Measurements from ENCODE around the gene SMCO4.

Gene SMCO4

GRCh38 chr11:93569496-93569895 is 26.3 kb upstream of the SMCO4 start:
- Histone ChIP-seq H3K27ac (replicated peaks; ENCODE audit: low read length) (no peak overlapping the region), H2BK15ac (ENCODE audit: low read length) (no peak overlapping the region), H2BK5ac (ENCODE audit: low read length) (no peak overlapping the region), H3K4ac (ENCODE audit: low read length) (no peak overlapping the region), H3K4me3 (ENCODE audit: low read length in 2 of 2) (no peak overlapping the region), H2BK120ac (ENCODE audit: low read depth, low read length) (no peak overlapping the region), H3K79me1 (ENCODE audit: low read depth, low read length) (no peaks in the 10 kb centered on the region), H3K4me1 (ENCODE audit: control insufficient read depth in 2 of 2, insufficient read depth in 1 of 2, low read depth in 1 of 2, low read length in 2 of 2) (no peaks in the 10 kb centered on the region), H3K27me3 (ENCODE audit: control insufficient read depth in 3 of 3, insufficient read depth in 3 of 3, low read depth in 1 of 3, low read length in 3 of 3) (peaks cover 0 to 21% (median 0%) of the 10 kb centered on the region in 3 experiments), H2AFZ (ENCODE audit: low read length) (no peak overlapping the region), H3K36me3 (replicated peaks in 1 of 2; ENCODE audit: control insufficient read depth in 2 of 2, insufficient read depth in 2 of 2, low read length in 2 of 2) (no peaks in the 10 kb centered on the region), H3K9me3 (replicated peaks in 1 of 2; ENCODE audit: control insufficient read depth in 2 of 2, insufficient read depth in 1 of 2, low read depth in 1 of 2, low read length in 2 of 2) (no peaks in the 10 kb centered on the region), H3K9ac (ENCODE audit: low read depth, low read length, poor library complexity) (no peak overlapping the region), H4K91ac (ENCODE audit: low read depth, low read length, poor library complexity) (no peak overlapping the region), H3K4me2 (ENCODE audit: insufficient read depth, low read length, poor library complexity, severe bottlenecking) (no peak overlapping the region), H2AK5ac (ENCODE audit: low read depth, low read length) (no peak overlapping the region), H3K14ac (ENCODE audit: low read length) (no peak overlapping the region), H3K18ac (ENCODE audit: low read length) (no peak overlapping the region), H4K8ac (ENCODE audit: low read depth, low read length) (no peak overlapping the region), H3K23ac (ENCODE audit: low read depth, low read length, poor library complexity) (no peak overlapping the region), H2BK12ac (ENCODE audit: low read length) (no peak overlapping the region)
- no peak for DNase-seq (ENCODE audit: low spot score)

- DNase-seq (ENCODE audit: low spot score), result no peak
- H3K4me3 ChIP-seq (ENCODE audit: low read length in 2 of 2), result no peak overlapping the region
- no peak overlapping the region for H3K23ac ChIP-seq (ENCODE audit: low read depth, low read length, poor library complexity)
- no peaks in the 10 kb centered on the region for H3K36me3 ChIP-seq (replicated peaks in 1 of 2; ENCODE audit: control insufficient read depth in 2 of 2, insufficient read depth in 2 of 2, low read length in 2 of 2)
- H3K14ac ChIP-seq (ENCODE audit: low read length), result no peak overlapping the region
- peaks cover 0 to 21% (median 0%) of the 10 kb centered on the region in 3 experiments for H3K27me3 ChIP-seq (ENCODE audit: control insufficient read depth in 3 of 3, insufficient read depth in 3 of 3, low read depth in 1 of 3, low read length in 3 of 3)
- no peaks in the 10 kb centered on the region for H3K79me1 ChIP-seq (ENCODE audit: low read depth, low read length)
- no peak overlapping the region for H2BK5ac ChIP-seq (ENCODE audit: low read length)
- no peak overlapping the region for H4K91ac ChIP-seq (ENCODE audit: low read depth, low read length, poor library complexity)
- H2BK12ac ChIP-seq (ENCODE audit: low read length), result no peak overlapping the region
- no peak overlapping the region for H3K4me2 ChIP-seq (ENCODE audit: insufficient read depth, low read length, poor library complexity, severe bottlenecking)
- no peak overlapping the region for H4K8ac ChIP-seq (ENCODE audit: low read depth, low read length)
- no peaks in the 10 kb centered on the region for H3K4me1 ChIP-seq (ENCODE audit: control insufficient read depth in 2 of 2, insufficient read depth in 1 of 2, low read depth in 1 of 2, low read length in 2 of 2)
- no peak overlapping the region for H3K4ac ChIP-seq (ENCODE audit: low read length)
- no peak overlapping the region for H3K18ac ChIP-seq (ENCODE audit: low read length)
- WGBS, 2 donors (ENCODE audit: extremely low coverage in 2 of 2, insufficient read length in 2 of 2, insufficient replicate concordance in 1 of 2), result no CpG with 5 or more reads among the region's 2 CpGs
- no peaks in the 10 kb centered on the region for H3K9me3 ChIP-seq (replicated peaks in 1 of 2; ENCODE audit: control insufficient read depth in 2 of 2, insufficient read depth in 1 of 2, low read depth in 1 of 2, low read length in 2 of 2)
- H2AK5ac ChIP-seq (ENCODE audit: low read depth, low read length), result no peak overlapping the region
- no peak overlapping the region for H2BK15ac ChIP-seq (ENCODE audit: low read length)
- no peak overlapping the region for H3K9ac ChIP-seq (ENCODE audit: low read depth, low read length, poor library complexity)
- H2BK120ac ChIP-seq (ENCODE audit: low read depth, low read length), result no peak overlapping the region
- no peak overlapping the region for H2AFZ ChIP-seq (ENCODE audit: low read length)
- H3K27ac ChIP-seq (replicated peaks; ENCODE audit: low read length), result no peak overlapping the region
Measured at GRCh38 chr11:93568726-93569125, 25.5 kb upstream of the SMCO4 start.

- no peak overlapping the region for H3K4ac ChIP-seq (ENCODE audit: low read length)
- H3K23ac ChIP-seq (ENCODE audit: low read depth, low read length, poor library complexity), result no peak overlapping the region
- H2BK120ac ChIP-seq (ENCODE audit: low read depth, low read length), result no peak overlapping the region
- H3K27ac ChIP-seq (replicated peaks; ENCODE audit: low read length), result no peak overlapping the region
- peaks cover 0 to 20% (median 0%) of the 10 kb centered on the region in 3 experiments for H3K27me3 ChIP-seq (ENCODE audit: control insufficient read depth in 3 of 3, insufficient read depth in 3 of 3, low read depth in 1 of 3, low read length in 3 of 3)
- no peaks in the 10 kb centered on the region for H3K4me1 ChIP-seq (ENCODE audit: control insufficient read depth in 2 of 2, insufficient read depth in 1 of 2, low read depth in 1 of 2, low read length in 2 of 2)
- no peak overlapping the region for H3K4me3 ChIP-seq (ENCODE audit: low read length in 2 of 2)
- H3K36me3 ChIP-seq (replicated peaks in 1 of 2; ENCODE audit: control insufficient read depth in 2 of 2, insufficient read depth in 2 of 2, low read length in 2 of 2), result no peaks in the 10 kb centered on the region
- no peak overlapping the region for H4K8ac ChIP-seq (ENCODE audit: low read depth, low read length)
- no peak for DNase-seq (ENCODE audit: low spot score)
- H3K79me1 ChIP-seq (ENCODE audit: low read depth, low read length), result no peaks in the 10 kb centered on the region
- H3K18ac ChIP-seq (ENCODE audit: low read length), result no peak overlapping the region
- no CpG with 5 or more reads among the region's 7 CpGs for WGBS, 2 donors (ENCODE audit: extremely low coverage in 2 of 2, insufficient read length in 2 of 2, insufficient replicate concordance in 1 of 2)
- no peak overlapping the region for H4K91ac ChIP-seq (ENCODE audit: low read depth, low read length, poor library complexity)
- no peak overlapping the region for H2AFZ ChIP-seq (ENCODE audit: low read length)
- H2BK15ac ChIP-seq (ENCODE audit: low read length), result no peak overlapping the region
- no peaks in the 10 kb centered on the region for H3K9me3 ChIP-seq (replicated peaks in 1 of 2; ENCODE audit: control insufficient read depth in 2 of 2, insufficient read depth in 1 of 2, low read depth in 1 of 2, low read length in 2 of 2)
- H2AK5ac ChIP-seq (ENCODE audit: low read depth, low read length), result no peak overlapping the region
- no peak overlapping the region for H2BK12ac ChIP-seq (ENCODE audit: low read length)
- no peak overlapping the region for H3K4me2 ChIP-seq (ENCODE audit: insufficient read depth, low read length, poor library complexity, severe bottlenecking)
- H3K9ac ChIP-seq (ENCODE audit: low read depth, low read length, poor library complexity), result no peak overlapping the region
- no peak overlapping the region for H2BK5ac ChIP-seq (ENCODE audit: low read length)
- H3K14ac ChIP-seq (ENCODE audit: low read length), result no peak overlapping the region
Measured at GRCh38 chr11:93567401-93567895, 24.3 kb upstream of the SMCO4 start.

- no peak overlapping the region for H3K4me3 ChIP-seq (ENCODE audit: low read length in 2 of 2)
- no peak overlapping the region for H2BK12ac ChIP-seq (ENCODE audit: low read length)
- no peak overlapping the region for H2BK15ac ChIP-seq (ENCODE audit: low read length)
- no CpG with 5 or more reads among the region's 3 CpGs for WGBS, 2 donors (ENCODE audit: extremely low coverage in 2 of 2, insufficient read length in 2 of 2, insufficient replicate concordance in 1 of 2)
- peaks cover 2% of the 10 kb centered on the region for H3K79me1 ChIP-seq (ENCODE audit: low read depth, low read length)
- no peak overlapping the region for H3K23ac ChIP-seq (ENCODE audit: low read depth, low read length, poor library complexity)
- H2BK5ac ChIP-seq (ENCODE audit: low read length), result no peak overlapping the region
- H3K14ac ChIP-seq (ENCODE audit: low read length), result no peak overlapping the region
- H3K18ac ChIP-seq (ENCODE audit: low read length), result no peak overlapping the region
- no peak overlapping the region for H4K91ac ChIP-seq (ENCODE audit: low read depth, low read length, poor library complexity)
- peaks cover 0 to 20% (median 0%) of the 10 kb centered on the region in 3 experiments for H3K27me3 ChIP-seq (ENCODE audit: control insufficient read depth in 3 of 3, insufficient read depth in 3 of 3, low read depth in 1 of 3, low read length in 3 of 3)
- H2AK5ac ChIP-seq (ENCODE audit: low read depth, low read length), result no peak overlapping the region
- H3K9ac ChIP-seq (ENCODE audit: low read depth, low read length, poor library complexity), result no peak overlapping the region
- H3K9me3 ChIP-seq (replicated peaks in 1 of 2; ENCODE audit: control insufficient read depth in 2 of 2, insufficient read depth in 1 of 2, low read depth in 1 of 2, low read length in 2 of 2), result no peaks in the 10 kb centered on the region
- H2BK120ac ChIP-seq (ENCODE audit: low read depth, low read length), result no peak overlapping the region
- no peak overlapping the region for H4K8ac ChIP-seq (ENCODE audit: low read depth, low read length)
- H3K4me2 ChIP-seq (ENCODE audit: insufficient read depth, low read length, poor library complexity, severe bottlenecking), result no peak overlapping the region
- H2AFZ ChIP-seq (ENCODE audit: low read length), result no peak overlapping the region
- no peak overlapping the region for H3K4ac ChIP-seq (ENCODE audit: low read length)
- H3K36me3 ChIP-seq (replicated peaks in 1 of 2; ENCODE audit: control insufficient read depth in 2 of 2, insufficient read depth in 2 of 2, low read length in 2 of 2), result no peaks in the 10 kb centered on the region
- no peak for DNase-seq (ENCODE audit: low spot score)
- no peaks in the 10 kb centered on the region for H3K4me1 ChIP-seq (ENCODE audit: control insufficient read depth in 2 of 2, insufficient read depth in 1 of 2, low read depth in 1 of 2, low read length in 2 of 2)
- no peak overlapping the region for H3K27ac ChIP-seq (replicated peaks; ENCODE audit: low read length)
Measured at GRCh38 chr11:93564895-93565294, 21.7 kb upstream of the SMCO4 start.
